HL-60 (cell line): ENCODE results near the gene VBP1.
"Not testable (repeated sequence)": the region's sequence is repeated elsewhere in the genome, so short reads cannot be mapped to it uniquely, and the experiment has no call there.

Experiments
- CTCF ChIP-seq: IDR thresholded peaks from one replicate; pipeline ENCODE4 v1.5.1; 2011; ENCODE audit warnings: low read length, control low read depth, inconsistent platforms; ENCODE audit not compliant: insufficient read depth
- GABPA ChIP-seq: IDR thresholded peaks from 2 replicates; pipeline ENCODE4 v1.6.1; 2012; ENCODE audit warnings: low read depth
- POLR2AphosphoS5 ChIP-seq: IDR thresholded peaks from 2 replicates; pipeline ENCODE4 v1.6.1; 2012; ENCODE audit warnings: low read depth
- REST ChIP-seq: IDR thresholded peaks from 2 replicates; pipeline ENCODE4 v1.6.1; 2012; ENCODE audit warnings: low read depth; ENCODE audit not compliant: insufficient replicate concordance
- SPI1 ChIP-seq: IDR thresholded peaks from 2 replicates; pipeline ENCODE4 v1.6.1; 2012; ENCODE audit warnings: low read depth, mild to moderate bottlenecking, borderline replicate concordance

- not testable (repeated sequence) for TF ChIP-seq POLR2AphosphoS5, CTCF, REST, GABPA, SPI1
Observed at GRCh38 chrX:155223746-155224145, 7.5 kb downstream of the VBP1 start.
